ENCODE data around the gene TNS1.

GRCh38 chr2:218024336-218024735 is 21.5 kb upstream of the TNS1 start:
- no peak for TF ChIP-seq CTCF (IDR thresholded peaks at IDR 0.05)
- TF ChIP-seq POLR2A (IDR thresholded peaks at IDR 0.05), result no peak

Data from lower leg skin (tissue), 3 donors.